HG02588 (cell line): ENCODE measurements around the gene BCO1.

ENCODE experiments used
- ATAC-seq: cut with Tn5 transposase; IDR thresholded peaks from one replicate; pipeline ENCODE4 v1.9.1; 2021; ENCODE audit warnings: mild to moderate bottlenecking, moderate library complexity; ENCODE audit not compliant: unreplicated experiment

The BCO1 gene

GRCh38 chr16:81275064-81275532, 36.6 kb downstream of the BCO1 start:
- no peak for ATAC-seq

GRCh38 chr16:81275795-81276194, 37.3 kb downstream of the BCO1 start:
- no peak for ATAC-seq

GRCh38 chr16:81276323-81276722, 37.8 kb downstream of the BCO1 start:
- ATAC-seq = no peak

GRCh38 chr16:81277541-81278080, 39.1 kb downstream of the BCO1 start:
- no peak for ATAC-seq

GRCh38 chr16:81278526-81278925, 40.0 kb downstream of the BCO1 start:
- ATAC-seq = no peak

- ATAC-seq = no peak
Observed at GRCh38 chr16:81279392-81279791, 40.9 kb downstream of the BCO1 start.

GRCh38 chr16:81280393-81280792, 41.9 kb downstream of the BCO1 start:
- no peak for ATAC-seq

GRCh38 chr16:81283044-81283443, 44.6 kb downstream of the BCO1 start:
- no peak for ATAC-seq

- no peak for ATAC-seq
Observed at GRCh38 chr16:81284995-81285600, 46.6 kb downstream of the BCO1 start.

- ATAC-seq = no peak
Observed at GRCh38 chr16:81286190-81286589, 47.7 kb downstream of the BCO1 start.

- no peak for ATAC-seq
Observed at GRCh38 chr16:81291117-81291516, 52.6 kb downstream of the BCO1 start.

GRCh38 chr16:81292936-81293335, 54.4 kb downstream of the BCO1 start:
- no peak for ATAC-seq

GRCh38 chr16:81293909-81294802, 55.7 kb downstream of the BCO1 start:
- ATAC-seq = no peak

GRCh38 chr16:81296631-81297030, 58.1 kb downstream of the BCO1 start:
- no peak for ATAC-seq

- no peak for ATAC-seq
Observed at GRCh38 chr16:81307770-81308169, 69.3 kb downstream of the BCO1 start.

GRCh38 chr16:81310045-81310644, 71.7 kb downstream of the BCO1 start:
- no peak for ATAC-seq

- no peak for ATAC-seq
Observed at GRCh38 chr16:81311762-81312161, 73.3 kb downstream of the BCO1 start.

- ATAC-seq = no peak
Observed at GRCh38 chr16:81313701-81314602, 75.5 kb downstream of the BCO1 start.

- peak; percentile 95 for ATAC-seq
Observed at GRCh38 chr16:81314603-81315270, 76.2 kb downstream of the BCO1 start, which contains the start of gene GAN. TSS of gene GAN (plus strand) at chr16:81314962. CDS start at chr16:81315114, 152 bp downstream.
